NCI-H2227 (cell line): ENCODE measurements around the gene MAPK8IP3.
"Not testable (repeated sequence)": the region's sequence is repeated elsewhere in the genome, so short reads cannot be mapped to it uniquely, and the experiment has no call there.

Experiments
- DNase-seq: peaks from one replicate; lab custom pipeline; 2025; ENCODE audit not compliant: unreplicated experiment; lab: John Stamatoyannopoulos, UW

The MAPK8IP3 gene

DNA sequence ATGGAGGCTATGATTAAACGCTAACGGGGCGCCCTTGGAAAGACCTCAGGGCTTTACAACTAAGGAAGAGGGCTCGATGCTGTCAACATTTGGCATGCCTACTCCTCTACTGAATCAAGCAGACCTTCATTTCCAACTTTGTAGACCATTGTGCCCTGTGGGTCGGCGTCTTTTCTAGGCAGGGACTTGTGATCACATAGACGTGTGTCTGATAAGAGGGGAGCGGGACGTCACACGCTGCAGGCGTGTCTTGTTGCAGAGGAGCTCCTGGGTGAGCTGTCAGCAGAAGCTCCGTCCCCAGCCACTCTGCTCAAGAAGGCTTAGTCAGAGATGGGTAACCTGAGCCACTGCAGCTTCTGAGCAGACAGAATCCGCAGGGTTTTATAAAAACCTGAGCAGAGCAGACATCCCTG lies 2.8 kb downstream of the MAPK8IP3 start:
- peak; percentile 60 for DNase-seq

DNA sequence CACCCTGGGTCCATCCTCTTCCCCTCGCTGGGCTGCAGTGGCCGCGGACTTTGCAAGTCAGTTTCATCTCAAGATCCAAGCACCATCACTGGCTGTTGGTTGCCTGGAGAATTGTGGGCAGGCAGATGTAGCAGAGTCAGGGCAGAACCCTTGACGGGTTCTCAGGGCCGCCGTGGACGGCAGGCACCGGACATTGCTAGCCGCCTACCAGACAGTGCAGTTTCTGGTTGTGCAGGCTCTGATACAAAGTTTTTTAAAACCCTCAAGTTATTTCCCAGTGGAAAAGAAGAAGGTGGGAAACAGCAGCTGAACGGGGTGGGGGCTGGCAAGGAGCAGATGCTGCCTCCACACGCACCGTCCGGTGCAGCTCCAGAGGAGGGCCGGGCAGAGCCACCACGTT lies 3.4 kb downstream of the MAPK8IP3 start:
- DNase-seq = no peak

DNA sequence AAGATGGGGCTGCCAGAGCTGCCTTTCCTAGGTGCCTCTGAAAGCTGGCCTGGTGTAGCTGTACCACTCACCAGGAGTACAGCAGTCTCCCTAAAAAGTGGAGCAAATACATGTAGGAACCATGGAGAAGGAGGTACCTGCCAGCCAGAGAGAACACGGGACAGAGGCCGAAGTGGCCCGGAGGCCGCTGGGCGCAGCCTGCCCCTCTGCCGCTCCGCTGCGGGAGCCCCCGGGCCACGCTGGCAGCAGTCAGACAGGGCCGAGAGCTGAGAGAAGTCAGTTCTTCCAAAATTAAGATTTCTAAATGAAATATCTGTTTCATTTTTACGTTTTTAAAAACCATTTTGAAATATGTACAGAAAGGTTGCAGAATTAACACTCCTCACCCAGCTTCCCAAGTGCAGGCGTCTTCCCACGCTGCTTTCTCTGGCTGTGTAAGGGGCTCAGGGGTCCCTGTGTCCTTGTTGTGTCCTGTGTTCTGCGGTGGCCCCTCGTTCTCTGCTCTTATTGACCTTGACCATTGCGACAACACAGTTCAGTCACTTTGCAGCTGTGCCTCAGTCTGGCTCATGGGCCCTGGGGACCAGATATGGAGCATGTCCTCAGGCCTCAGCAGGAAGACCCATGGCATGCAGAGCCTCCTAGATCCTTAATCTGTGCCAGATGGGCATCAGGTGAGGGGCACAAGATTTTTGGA lies 5.0 kb downstream of the MAPK8IP3 start:
- DNase-seq = no peak

DNA sequence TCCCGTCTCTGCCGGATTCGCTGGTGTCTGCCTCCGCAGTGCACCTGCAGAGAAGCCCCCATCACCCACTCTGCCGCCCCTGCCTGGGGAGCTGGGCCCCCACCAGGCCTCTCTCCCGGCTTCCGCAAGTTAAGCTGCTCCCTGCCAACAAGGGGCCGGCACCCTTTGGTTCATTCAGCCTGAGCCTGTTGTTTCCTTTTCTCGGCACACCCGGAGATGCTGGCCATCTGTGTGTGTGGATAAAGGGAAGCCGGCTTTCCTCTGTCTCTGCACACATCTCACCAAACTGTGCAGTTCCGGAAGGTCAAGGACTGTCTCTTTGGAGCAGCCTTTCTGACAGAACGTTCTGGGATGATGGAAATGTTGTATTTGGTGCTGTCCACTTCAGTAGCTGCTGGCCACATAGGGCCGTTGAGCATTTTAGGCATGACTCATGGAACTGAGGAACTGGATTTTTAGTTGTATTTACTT lies 6.8 kb downstream of the MAPK8IP3 start:
- DNase-seq = no peak

DNA sequence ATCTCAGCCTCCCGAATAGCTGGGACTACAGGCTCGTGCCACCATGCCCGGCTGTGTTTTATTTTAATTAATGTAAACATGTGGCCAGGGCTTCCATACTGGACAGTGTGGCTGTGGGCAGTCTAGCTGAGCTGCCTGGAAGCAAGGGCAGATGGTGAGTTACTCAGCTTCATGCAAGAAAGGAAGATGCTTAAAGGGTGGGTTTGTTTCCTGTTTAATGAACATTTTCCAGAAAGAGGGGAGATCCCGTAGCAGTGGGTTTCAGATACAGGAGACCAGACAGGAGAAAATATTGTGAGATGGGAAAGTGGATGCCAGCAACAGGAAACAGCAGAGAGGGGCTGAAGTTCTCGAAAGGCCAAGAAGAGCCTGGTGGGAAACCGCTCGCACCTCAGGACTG lies 7.3 kb downstream of the MAPK8IP3 start:
- no peak for DNase-seq

DNA sequence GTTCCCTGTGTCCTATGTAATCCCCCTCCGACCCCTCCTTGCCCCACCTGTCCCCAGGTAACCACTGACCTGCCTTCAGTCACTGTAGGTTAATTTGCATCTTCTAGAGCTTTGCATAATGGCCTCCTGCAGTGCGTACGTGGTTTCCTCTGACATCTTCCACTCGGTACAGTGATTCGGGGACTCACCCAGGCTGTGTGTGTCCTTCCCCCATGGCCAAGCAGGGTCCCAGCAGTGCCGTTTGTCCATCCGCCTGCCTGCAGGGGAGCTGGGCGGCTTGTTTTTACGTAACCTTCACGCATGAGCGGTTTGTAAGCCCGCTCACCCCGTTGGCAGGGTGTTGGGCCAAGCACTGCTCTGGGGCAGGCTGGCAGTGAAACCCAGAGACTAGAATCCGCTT lies 7.9 kb downstream of the MAPK8IP3 start:
- DNase-seq = no peak

DNA sequence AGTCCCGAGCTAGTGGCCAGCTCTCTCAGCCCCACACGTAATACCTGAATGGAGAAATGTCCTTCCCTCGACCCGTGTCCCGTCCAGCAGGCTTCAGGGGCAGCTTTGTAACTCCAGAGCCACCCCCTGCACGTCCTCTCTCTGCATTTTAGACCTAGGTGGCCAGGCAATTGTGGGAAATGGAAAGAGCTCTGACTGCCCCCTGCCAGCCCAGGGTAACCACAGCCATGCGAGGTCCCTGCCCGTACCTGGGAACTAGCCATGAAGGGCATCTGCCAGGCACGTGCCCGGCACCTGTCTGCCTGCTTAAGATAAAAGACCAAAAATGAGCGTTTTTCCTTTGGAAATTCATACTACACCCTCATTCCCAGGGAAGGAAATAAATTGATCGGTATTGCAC lies 9.2 kb downstream of the MAPK8IP3 start:
- no peak for DNase-seq

DNA sequence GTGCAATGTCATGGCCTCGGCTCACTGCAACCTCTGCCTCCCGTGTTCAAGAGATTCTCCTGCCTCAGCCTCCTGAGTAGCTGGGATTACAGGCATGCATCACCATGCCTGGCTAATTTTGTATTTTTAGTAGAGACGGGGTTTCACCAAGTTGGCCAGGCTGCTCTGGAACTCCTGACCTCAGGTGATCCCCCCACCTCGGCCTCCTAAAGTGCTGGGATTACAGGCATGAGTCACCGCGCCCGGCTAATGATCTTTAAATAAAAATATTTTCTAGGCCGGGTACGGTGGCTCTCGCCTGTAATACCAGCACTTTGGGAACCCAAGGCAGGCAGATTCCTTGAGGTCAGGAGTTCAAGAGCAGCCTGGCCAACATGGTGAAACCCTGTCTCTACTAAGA lies 12.2 kb downstream of the MAPK8IP3 start:
- not testable (repeated sequence) for DNase-seq

DNA sequence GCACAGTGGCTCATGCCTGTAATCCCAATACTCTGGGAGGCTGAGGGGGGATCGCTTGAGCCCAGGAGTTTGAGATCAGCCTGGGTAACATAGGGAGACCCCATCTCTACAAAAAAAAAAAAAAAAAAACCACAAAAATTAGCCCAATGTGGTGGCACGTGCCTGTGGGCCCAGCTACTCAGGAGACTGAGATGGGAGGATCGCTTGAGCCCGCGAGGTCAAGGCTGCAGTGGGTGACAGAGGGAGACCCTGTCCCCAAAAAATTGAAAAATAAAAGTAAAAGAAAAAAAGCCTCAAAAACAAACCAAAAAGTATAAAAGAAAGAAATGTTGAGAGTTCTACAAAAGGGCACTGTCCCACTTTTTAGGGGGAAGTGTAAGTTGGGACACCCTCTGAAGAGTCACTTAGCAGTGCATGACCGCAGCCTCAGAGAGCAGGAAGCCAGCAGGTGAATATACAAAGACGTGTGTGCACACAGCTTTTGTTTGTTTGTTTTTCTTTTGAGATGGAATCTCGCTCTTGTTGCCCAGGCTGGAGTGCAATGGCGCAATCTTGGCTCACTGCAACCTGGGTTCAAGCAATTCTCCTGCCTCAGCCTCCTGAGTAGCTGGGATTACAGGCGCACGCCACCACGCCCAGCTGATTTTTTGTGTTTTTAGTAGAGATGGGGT lies 13.7 kb downstream of the MAPK8IP3 start:
- DNase-seq = not testable (repeated sequence)

DNA sequence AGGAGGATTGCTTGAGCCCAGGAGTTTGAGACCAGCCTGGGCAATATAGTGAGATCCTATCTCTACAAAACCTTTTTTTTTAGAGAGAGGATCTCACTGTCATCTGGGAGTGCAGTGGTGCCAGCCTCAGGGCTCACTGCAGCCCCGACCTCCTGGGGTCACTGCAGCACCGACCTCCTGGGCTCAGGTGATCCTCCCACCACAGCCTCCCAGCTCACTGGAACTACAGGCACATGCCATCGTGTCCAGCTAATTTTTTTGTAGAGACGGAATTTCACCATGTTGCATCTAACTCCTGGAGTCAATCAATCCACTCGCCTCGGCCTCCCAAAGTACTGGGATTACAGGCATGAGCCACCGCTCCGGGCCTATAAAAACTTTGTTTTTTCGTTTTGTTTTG lies 15.4 kb downstream of the MAPK8IP3 start:
- no peak for DNase-seq

DNA sequence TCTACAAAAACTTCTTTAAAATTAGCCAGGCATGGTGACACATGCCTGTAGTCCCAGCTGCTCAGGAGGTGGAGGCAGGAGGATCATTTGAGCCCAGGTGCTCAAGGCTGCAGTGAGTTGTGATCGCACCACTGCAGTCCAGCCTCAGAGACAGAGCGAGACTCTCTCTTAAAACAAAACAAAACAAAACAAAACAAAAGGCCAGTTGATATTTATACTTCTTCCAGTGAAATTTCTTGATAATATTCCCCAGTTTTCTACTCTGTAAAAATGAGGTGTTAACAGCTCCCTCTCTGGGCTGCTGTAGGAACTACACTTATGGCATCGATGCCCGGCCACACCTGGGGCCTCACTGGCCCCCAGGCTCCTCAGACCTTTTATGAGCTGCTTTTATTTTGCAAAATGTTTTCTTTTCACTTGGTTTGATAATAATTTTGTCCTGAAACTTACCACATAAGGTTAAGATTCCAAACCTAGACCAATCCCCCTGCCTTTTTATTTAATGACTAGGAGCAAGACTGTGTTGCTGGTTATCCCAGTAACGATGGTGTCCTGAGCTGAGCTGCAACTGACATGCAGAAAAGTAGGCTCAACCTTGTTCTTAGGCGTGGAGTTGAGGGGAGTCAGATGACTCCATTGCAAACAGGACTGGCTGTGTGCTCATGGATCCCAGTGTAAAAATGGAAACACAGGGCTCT lies 17.6 kb downstream of the MAPK8IP3 start:
- DNase-seq = peak; percentile 61

DNA sequence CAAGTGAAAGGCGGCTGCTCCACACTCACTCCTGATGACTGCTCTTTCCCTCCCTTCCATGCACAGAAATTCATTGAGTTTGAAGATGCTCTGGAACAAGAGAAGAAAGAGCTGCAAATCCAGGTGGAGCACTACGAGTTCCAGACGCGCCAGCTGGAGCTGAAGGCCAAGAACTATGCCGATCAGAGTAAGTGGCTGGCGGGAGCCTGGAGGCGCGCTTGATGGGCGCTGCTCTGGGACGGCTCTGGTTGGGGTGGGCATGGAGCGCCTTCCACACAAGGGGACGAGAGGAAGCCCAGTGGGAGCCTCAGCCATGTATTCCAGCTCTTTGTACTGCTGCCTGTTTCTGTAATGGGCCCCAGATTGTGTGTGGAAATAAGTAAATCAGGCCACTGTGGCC lies 18.5 kb downstream of the MAPK8IP3 start:
- no peak for DNase-seq

DNA sequence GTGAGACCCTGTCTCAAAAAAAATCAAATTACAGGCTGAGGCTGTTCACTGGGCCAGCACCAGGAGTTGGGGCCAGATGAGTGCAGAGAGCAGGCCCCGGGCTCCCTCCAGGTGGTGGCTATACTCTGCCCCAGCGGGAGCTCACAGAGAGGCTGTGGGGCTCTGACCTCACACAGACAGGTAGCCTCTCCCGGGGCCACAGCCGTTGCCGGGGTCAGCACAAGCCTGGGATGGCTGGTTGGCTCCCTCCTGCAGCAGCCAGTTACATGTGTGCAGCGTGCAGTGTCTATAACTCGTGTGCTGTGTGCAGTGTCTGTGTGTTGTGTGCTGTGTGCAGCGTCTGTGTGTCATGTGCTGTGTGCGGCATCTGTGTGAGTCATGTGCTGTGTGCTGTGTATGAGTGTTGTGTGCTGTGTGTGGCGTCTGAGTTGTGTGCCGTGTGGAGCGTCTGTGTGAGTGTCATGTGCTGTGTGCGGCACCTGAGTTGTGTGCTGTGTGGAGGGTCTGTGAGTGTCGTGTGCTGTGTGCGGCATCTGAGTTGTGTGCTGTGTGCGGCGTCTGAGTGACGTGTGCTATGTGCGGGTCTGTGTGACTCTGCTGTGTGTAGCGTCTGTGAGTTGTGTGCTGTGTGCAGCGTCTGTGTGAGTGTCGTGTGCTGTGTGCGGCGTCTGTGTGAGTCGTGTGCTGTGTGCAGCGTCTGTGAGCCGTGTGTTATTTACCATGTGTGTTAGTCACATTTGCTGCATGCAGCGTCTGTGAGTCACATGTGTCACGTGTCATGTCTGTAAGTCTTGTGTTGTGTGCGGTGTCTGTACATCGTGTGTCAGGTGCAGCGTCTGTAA lies 20.9 kb downstream of the MAPK8IP3 start:
- no peak for DNase-seq

DNA sequence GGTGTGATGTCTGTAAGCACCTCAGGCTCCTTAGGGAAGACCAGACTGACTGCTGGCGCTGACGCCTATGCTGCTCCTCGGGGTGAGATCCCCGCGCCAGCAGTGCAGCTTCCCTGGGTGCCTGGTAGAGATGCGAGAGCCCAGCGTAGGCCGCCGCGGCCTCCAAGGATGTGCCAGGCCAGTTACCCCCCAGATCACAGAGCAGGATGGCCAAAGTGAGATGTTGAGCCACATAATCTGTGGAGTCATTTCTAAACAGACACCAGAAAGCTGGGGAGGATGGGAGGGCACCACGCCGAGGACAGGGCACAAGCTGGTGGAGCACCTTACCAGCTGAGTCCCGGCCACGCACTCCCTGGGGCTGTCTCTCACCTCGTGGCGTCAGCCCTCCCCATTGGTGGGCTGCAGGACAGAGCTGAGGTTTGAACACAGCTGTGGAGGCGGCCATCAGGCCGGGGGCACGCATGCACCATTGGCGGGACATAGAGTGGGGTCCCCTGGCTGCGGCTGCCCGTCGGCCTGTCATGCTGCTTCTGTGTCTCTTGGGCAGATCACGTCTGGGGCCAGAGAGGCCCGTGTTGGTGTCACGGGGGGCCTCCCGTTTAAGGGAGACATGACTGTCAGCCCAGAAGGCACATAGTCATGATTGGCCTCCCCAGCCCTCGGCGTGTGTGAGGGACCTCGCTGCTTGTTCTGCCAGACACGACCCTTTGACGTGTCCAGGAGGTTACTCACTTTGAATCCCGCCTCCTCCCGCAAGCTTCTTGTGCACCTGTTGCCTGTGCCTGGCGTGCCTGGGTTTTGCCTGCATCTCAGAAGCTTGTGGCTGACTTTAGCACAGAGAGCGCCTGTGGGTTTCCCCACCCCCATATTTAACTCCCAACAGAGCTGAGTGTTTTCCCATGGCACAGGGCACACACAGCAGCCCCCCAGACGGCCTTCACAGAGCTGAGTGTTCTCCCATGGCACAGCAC lies 21.9 kb downstream of the MAPK8IP3 start:
- no peak for DNase-seq

DNA sequence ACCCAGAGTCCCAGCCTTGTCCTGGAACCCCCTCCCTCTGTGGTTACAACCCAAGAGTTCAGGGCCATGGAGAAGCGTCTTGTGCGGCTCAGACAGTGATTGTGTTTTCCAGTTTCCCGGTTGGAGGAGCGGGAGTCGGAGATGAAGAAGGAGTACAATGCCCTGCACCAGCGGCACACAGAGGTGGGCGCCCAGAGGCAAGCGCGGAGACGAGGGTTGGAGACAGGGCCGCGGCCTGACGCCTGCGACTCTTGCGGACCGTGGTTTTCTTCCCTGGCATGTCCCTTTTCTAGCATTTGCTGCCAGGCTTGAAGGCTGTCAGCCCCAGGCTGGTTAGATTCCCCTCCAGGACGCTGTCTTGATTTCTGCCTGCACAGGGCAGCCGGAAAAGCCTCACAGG lies 23.0 kb downstream of the MAPK8IP3 start:
- DNase-seq = no peak

DNA sequence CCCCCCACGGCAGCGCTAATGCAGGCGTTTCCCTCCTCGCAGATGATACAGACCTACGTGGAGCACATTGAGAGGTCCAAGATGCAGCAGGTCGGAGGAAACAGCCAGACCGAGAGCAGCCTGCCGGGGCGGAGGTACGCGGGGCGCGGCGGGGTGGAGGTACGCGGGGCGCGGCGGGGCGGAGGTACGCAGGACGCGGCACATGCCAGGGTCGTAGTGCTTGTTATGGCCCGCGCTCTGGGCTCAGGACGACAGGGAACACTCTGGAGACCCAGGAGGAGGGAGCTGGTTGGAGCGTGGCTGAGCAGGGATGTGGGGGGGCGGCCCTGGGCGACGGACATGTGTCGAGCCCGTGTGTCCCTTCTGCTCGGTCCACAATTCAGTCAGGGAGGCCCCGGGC lies 23.4 kb downstream of the MAPK8IP3 start:
- no peak for DNase-seq

DNA sequence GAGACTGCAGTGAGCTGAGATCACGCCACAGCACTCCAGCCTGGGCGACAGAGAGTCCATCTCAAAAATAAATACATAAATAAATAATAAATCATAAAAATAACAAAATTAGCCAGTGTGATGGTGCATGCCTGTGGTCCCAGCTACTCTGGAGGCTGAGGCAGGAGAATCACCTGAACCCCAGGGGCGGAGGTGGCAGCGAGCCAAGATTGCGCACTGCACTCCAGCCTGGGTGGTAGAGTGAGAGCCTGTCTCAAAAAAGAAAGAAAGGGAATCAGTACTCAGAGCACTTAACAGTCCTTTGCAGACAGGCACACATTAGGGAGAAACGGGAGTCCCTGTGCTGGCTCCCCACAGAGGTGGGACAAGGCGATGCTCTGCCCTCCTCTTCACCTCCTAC lies 25.1 kb downstream of the MAPK8IP3 start:
- no peak for DNase-seq

DNA sequence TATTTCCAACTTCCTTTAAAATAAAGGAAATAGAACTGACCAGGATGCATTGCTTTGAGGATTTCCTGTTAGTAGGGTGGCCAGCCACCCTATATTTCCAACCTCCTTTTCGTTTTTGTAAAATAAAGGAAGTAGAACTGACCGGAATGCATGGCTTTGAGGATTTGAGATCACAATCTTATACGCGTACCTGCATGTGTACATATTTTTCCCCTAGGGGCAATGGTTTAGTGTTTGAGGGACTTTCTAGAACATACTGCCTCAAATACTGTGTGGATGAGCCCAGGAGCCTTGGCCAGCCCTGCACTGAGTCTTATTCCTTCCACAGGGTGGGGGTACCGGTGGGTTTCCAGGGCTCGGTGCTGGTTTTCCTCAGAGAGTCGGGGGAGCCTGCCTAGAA lies 25.6 kb downstream of the MAPK8IP3 start:
- DNase-seq = no peak

DNA sequence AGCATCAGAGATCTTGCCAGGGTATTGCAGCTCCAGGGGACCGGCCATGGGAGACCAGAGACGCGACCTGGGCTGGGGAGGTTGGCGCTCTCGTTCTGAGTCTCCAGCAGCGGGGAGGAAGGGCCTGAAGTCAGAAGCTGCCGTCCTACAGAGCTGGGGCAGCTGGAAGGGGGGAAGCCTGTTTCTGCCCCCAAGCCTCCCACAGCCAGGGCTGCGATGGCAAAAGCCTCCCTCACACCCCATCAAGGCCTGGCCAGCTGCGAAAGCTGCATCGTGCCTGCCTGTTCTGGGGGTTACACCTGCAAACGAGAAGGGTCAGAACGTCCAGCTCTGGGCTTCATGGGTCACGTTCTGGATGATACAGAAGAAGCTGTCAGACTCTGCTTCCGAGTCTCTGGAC lies 26.1 kb downstream of the MAPK8IP3 start:
- no peak for DNase-seq

DNA sequence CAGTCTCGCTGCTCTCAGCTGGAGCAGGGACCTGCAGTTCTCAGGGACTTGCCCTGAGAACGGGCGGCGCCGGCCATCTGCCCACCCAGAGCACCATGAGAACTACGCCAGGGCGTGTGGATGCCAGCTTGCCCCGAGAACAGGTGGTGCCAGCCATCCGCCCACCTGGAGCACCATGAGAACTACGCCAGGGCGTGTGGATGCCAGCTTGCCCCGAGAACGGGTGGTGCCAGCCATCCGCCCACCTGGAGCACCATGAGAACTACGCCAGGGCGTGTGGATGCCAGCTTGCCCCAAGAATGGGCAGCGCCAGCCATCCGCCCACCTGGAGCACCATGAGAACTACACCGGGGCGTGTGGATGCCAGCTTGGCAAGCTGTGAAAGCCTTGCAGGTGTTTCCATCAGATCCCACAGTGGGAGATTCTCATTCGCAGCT lies 26.6 kb downstream of the MAPK8IP3 start:
- DNase-seq = not testable (repeated sequence)
